Activated B cell treated with CpG ODN at 0.5 μM for 24 hours (primary cell): ENCODE data around the gene POC1B. TPM values are rescaled to one million over a fixed set of nuclear protein-coding genes. Genes with fewer than 3 reads are reported as not detected.

Source experiments
- ATAC-seq: fragments of 200-7000 bp; cut with Tn5 transposase; one replicate; pipeline ENCODE4 v1.10.0; 2021; ENCODE audit warnings: low read depth, mild to moderate bottlenecking, moderate library complexity
- CTCF ChIA-PET: fragments of 350-600 bp; sonication (Branson Sonifier 250); formaldehyde crosslinking; loops from one replicate; lab custom pipeline; 2021; ENCODE audit warnings: antibody characterized with exemption; lab: Charles Lee
- POLR2A ChIA-PET: fragments of 350-600 bp; sonication (Branson Sonifier 250); formaldehyde crosslinking; loops from one replicate; lab custom pipeline; 2021; ENCODE audit warnings: antibody characterized with exemption; lab: Charles Lee
- DNase-seq: peaks from one replicate; pipeline ENCODE4 v3.0.0; 2022
- H3K27ac Mint-ChIP-seq: one replicate; pipeline ENCODE4 v1.8.0; 2020; ENCODE audit warnings: mixed read lengths
- H3K27me3 Mint-ChIP-seq: one replicate; pipeline ENCODE4 v1.8.0; 2021; ENCODE audit warnings: mixed read lengths
- H3K36me3 Mint-ChIP-seq: one replicate; pipeline ENCODE4 v1.8.0; 2021; ENCODE audit warnings: low read depth, mixed read lengths
- H3K4me1 Mint-ChIP-seq: one replicate; pipeline ENCODE4 v1.8.0; 2021; ENCODE audit warnings: mixed read lengths
- H3K4me3 Mint-ChIP-seq: one replicate; pipeline ENCODE4 v1.8.0; 2020; ENCODE audit warnings: mild to moderate bottlenecking, mixed read lengths
- H3K9me3 Mint-ChIP-seq: one replicate; pipeline ENCODE4 v1.8.0; 2020; ENCODE audit warnings: mixed read lengths
- CTCF ChIP-seq: fragments of 200-600 bp; IDR thresholded peaks from one replicate; pipeline ENCODE4 v1.8.0; 2022; ENCODE audit warnings: antibody characterized with exemption, mild to moderate bottlenecking
- intact Hi-C: fragments of 100-400 bp; cut with micrococcal nuclease; formaldehyde crosslinking; loops from one replicate; pipeline ENCODE4 v1.15.1; 2024
- total RNA-seq: library from RNA; stranded (reverse); gene quantifications from 2 replicates; pipeline ENCODE4 v1.2.3, GENCODE V29; 2022

The POC1B gene
- total RNA-seq, 1 donor from 2014 or later = 27.3 TPM

GRCh38 chr12:89384807-89385206, 141.0 kb downstream of the POC1B start:
- no peak for ATAC-seq
- no peak for TF ChIP-seq CTCF
- Mint-ChIP-seq H3K4me1 (peaks cover 2% of the 10 kb centered on the region), H3K36me3 (no peaks in the 10 kb centered on the region), H3K9me3 (no peaks in the 10 kb centered on the region), H3K4me3 (no peak overlapping the region), H3K27ac (no peak overlapping the region), H3K27me3 (peaks cover 6% of the 10 kb centered on the region)
- ChIA-PET POLR2A (no interaction called here), CTCF (no interaction called here)
- intact Hi-C loops = no loop called here
- no peak for DNase-seq

- CTCF ChIA-PET = no interaction called here
- no peak for ATAC-seq
- H3K27me3 Mint-ChIP-seq = peaks cover 6% of the 10 kb centered on the region
- no peaks in the 10 kb centered on the region for H3K9me3 Mint-ChIP-seq
- H3K27ac Mint-ChIP-seq = no peak overlapping the region
- no peak for TF ChIP-seq CTCF
- intact Hi-C loops = no loop called here
- POLR2A ChIA-PET = no interaction called here
- H3K4me1 Mint-ChIP-seq = no peaks in the 10 kb centered on the region
- no peak for DNase-seq
- no peaks in the 10 kb centered on the region for H3K36me3 Mint-ChIP-seq
- H3K4me3 Mint-ChIP-seq = no peak overlapping the region
These were observed 141.6 kb downstream of the POC1B start for GRCh38 chr12:89384050-89384758.

GRCh38 chr12:89383235-89384049, 142.4 kb downstream of the POC1B start:
- no peak for TF ChIP-seq CTCF
- H3K36me3 Mint-ChIP-seq = no peaks in the 10 kb centered on the region
- no peaks in the 10 kb centered on the region for H3K4me1 Mint-ChIP-seq
- CTCF ChIA-PET = no interaction called here
- POLR2A ChIA-PET = no interaction called here
- no peak for DNase-seq
- peaks cover 6% of the 10 kb centered on the region for H3K27me3 Mint-ChIP-seq
- ATAC-seq = no peak
- no peak overlapping the region for H3K4me3 Mint-ChIP-seq
- H3K9me3 Mint-ChIP-seq = no peaks in the 10 kb centered on the region
- H3K27ac Mint-ChIP-seq = no peak overlapping the region
- intact Hi-C loops = no loop called here

GRCh38 chr12:89382328-89382727, 143.5 kb downstream of the POC1B start:
- Mint-ChIP-seq H3K9me3 (no peaks in the 10 kb centered on the region), H3K36me3 (no peaks in the 10 kb centered on the region), H3K4me1 (no peaks in the 10 kb centered on the region), H3K27me3 (peaks cover 6% of the 10 kb centered on the region), H3K27ac (no peak overlapping the region), H3K4me3 (no peak overlapping the region)
- ATAC-seq (no peak), DNase-seq (no peak)
- POLR2A ChIA-PET = no interaction called here
- CTCF ChIA-PET = no interaction called here
- no peak for TF ChIP-seq CTCF
- intact Hi-C loops = no loop called here

GRCh38 chr12:89379839-89380467, 145.9 kb downstream of the POC1B start:
- no peak for DNase-seq
- H3K27ac Mint-ChIP-seq = no peak overlapping the region
- POLR2A ChIA-PET = no interaction called here
- peaks cover 6% of the 10 kb centered on the region for H3K27me3 Mint-ChIP-seq
- no peak for ATAC-seq
- H3K4me1 Mint-ChIP-seq = no peaks in the 10 kb centered on the region
- H3K36me3 Mint-ChIP-seq = no peaks in the 10 kb centered on the region
- no peaks in the 10 kb centered on the region for H3K9me3 Mint-ChIP-seq
- TF ChIP-seq CTCF = no peak
- CTCF ChIA-PET = no interaction called here
- intact Hi-C loops = no loop called here
- no peak overlapping the region for H3K4me3 Mint-ChIP-seq
